ENCODE data around the gene GATC.
A peak's percentile ranks its signal among the peaks of the same experiment; 100 is the strongest.

GATC gene

GRCh38 chr12:120428597-120429229 is 17.5 kb upstream of the GATC start:
- Histone ChIP-seq H3K79me1 (ENCODE audit: low read length) (no peaks in the 10 kb centered on the region), H4K8ac (ENCODE audit: low read depth, low read length) (no peak overlapping the region), H3K27me3 (ENCODE audit: insufficient read depth, low read length) (no peaks in the 10 kb centered on the region), H3K4me1 (ENCODE audit: control insufficient read depth in 1 of 2, insufficient read depth in 2 of 2, low read length in 2 of 2) (peaks cover 0 to 2% of the 10 kb centered on the region in 2 experiments), H3K9me3 (ENCODE audit: insufficient read depth, low read depth, low read length) (no peaks in the 10 kb centered on the region), H3K23ac (ENCODE audit: low read length) (no peak overlapping the region), H3K4ac (ENCODE audit: low read depth, low read length) (no peak overlapping the region), H3K14ac (ENCODE audit: low read length) (no peak overlapping the region), H4K91ac (ENCODE audit: low read depth, low read length) (no peak overlapping the region), H3K27ac (ENCODE audit: low read depth, low read length) (no peak overlapping the region), H3K9ac (ENCODE audit: low read length) (no peak overlapping the region), H2AFZ (ENCODE audit: insufficient read depth, low read length, poor library complexity) (no peak overlapping the region), H4K12ac (ENCODE audit: low read depth, low read length) (no peak overlapping the region), H3K4me3 (ENCODE audit: low read depth, low read length) (no peak overlapping the region), H2BK120ac (ENCODE audit: insufficient read depth, low read length, poor library complexity) (no peak overlapping the region), H3K18ac (ENCODE audit: low read length) (no peak overlapping the region), H3K4me2 (ENCODE audit: low read length) (no peak overlapping the region), H2AK5ac (ENCODE audit: low read length) (no peak overlapping the region), H3K79me2 (ENCODE audit: control insufficient read depth, insufficient read depth, low read length, poor library complexity) (no peaks in the 10 kb centered on the region), H2BK5ac (ENCODE audit: low read depth, low read length, poor library complexity) (no peak overlapping the region), H2BK12ac (ENCODE audit: low read length) (no peak overlapping the region), H3K36me3 (ENCODE audit: control insufficient read depth in 1 of 2, insufficient read depth in 2 of 2, low read length in 2 of 2) (no peaks in the 10 kb centered on the region)
- no CpG with 5 or more reads among the region's 8 CpGs for WGBS (ENCODE audit: extremely low coverage, insufficient coverage, insufficient read length)
- no peak for DNase-seq

DNA sequence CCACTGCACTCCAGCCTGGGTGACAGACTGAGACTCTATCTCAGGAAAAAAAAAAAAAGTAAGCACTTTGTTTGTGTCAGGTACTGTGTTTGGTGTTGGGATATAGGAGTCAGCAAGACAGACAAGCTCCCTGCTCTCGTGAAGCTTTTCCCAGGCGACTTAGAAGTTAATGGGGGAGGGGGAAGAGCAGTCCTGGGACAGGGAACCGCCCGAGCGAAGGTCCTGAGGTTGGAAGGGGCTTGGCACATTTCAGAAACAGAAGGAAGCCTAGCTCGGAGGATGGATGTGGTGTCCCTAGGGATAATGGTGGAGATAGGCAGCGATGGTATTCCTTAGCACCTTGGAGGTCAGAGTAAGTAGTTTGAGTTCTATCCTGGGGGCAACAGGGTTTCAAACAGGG is 16.9 kb upstream of the GATC start:
- no peak overlapping the region for H3K18ac ChIP-seq (ENCODE audit: low read length)
- H3K27ac ChIP-seq (ENCODE audit: low read depth, low read length) = no peak overlapping the region
- no CpG with 5 or more reads among the region's 7 CpGs for whole genome bisulfite sequencing (ENCODE audit: extremely low coverage, insufficient coverage, insufficient read length)
- H3K27me3 ChIP-seq (ENCODE audit: insufficient read depth, low read length) = no peaks in the 10 kb centered on the region
- H3K36me3 ChIP-seq (ENCODE audit: control insufficient read depth in 1 of 2, insufficient read depth in 2 of 2, low read length in 2 of 2) = no peaks in the 10 kb centered on the region
- H4K12ac ChIP-seq (ENCODE audit: low read depth, low read length) = no peak overlapping the region
- peak overlapping the region; percentile 25 for H2BK12ac ChIP-seq (ENCODE audit: low read length)
- H3K4me3 ChIP-seq (ENCODE audit: low read depth, low read length) = no peak overlapping the region
- no peak overlapping the region for H3K9ac ChIP-seq (ENCODE audit: low read length)
- no peak overlapping the region for H2AFZ ChIP-seq (ENCODE audit: insufficient read depth, low read length, poor library complexity)
- no peak for DNase-seq
- no peak overlapping the region for H3K4me2 ChIP-seq (ENCODE audit: low read length)
- H3K79me2 ChIP-seq (ENCODE audit: control insufficient read depth, insufficient read depth, low read length, poor library complexity) = no peaks in the 10 kb centered on the region
- no peak overlapping the region for H3K14ac ChIP-seq (ENCODE audit: low read length)
- no peak overlapping the region for H2AK5ac ChIP-seq (ENCODE audit: low read length)
- no peak overlapping the region for H3K23ac ChIP-seq (ENCODE audit: low read length)
- no peak overlapping the region for H4K8ac ChIP-seq (ENCODE audit: low read depth, low read length)
- no peak overlapping the region for H4K91ac ChIP-seq (ENCODE audit: low read depth, low read length)
- H3K4me1 ChIP-seq (ENCODE audit: control insufficient read depth in 1 of 2, insufficient read depth in 2 of 2, low read length in 2 of 2) = peaks cover 0 to 2% of the 10 kb centered on the region in 2 experiments
- H2BK120ac ChIP-seq (ENCODE audit: insufficient read depth, low read length, poor library complexity) = no peak overlapping the region
- no peak overlapping the region for H3K4ac ChIP-seq (ENCODE audit: low read depth, low read length)
- H3K79me1 ChIP-seq (ENCODE audit: low read length) = no peaks in the 10 kb centered on the region
- no peaks in the 10 kb centered on the region for H3K9me3 ChIP-seq (ENCODE audit: insufficient read depth, low read depth, low read length)
- no peak overlapping the region for H2BK5ac ChIP-seq (ENCODE audit: low read depth, low read length, poor library complexity)

DNA sequence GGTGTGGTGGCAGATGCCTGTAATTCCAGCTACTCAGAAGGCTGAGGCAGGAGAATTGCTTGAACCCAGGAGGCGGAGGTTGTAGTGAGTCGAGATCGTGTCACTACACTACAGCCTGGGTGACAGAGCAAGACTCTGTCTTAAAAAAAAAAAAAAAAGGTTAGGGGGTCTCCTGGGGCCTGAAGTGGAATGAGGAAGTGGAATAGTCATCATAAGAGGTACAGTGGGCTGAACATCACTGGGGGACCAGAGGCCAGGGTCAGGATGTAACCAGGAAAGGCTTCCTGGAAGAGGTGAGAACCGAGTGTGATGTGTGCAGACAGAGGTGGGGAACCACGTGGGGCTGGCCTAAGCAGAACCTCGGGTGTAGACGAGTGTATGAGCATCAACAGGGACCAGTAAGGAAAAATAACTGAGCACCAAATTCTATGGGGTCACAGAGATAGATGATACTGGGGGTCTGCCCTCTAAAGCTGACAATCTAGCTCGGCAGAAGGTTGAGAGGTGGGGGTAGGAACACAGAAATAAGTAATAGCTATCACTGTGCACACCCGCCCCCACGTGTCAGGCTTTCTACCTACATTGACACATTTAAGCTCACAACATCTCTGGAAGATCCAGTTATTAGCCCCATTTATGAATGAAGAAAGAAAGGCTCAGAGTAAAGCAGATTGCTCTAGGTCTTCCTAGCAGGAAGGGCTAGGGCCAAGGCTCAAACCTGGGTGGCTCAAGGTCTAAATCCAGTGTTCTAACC is 13.3 kb upstream of the GATC start:
- no peak overlapping the region for H4K91ac ChIP-seq (ENCODE audit: low read depth, low read length)
- H3K4me1 ChIP-seq (ENCODE audit: control insufficient read depth in 1 of 2, insufficient read depth in 2 of 2, low read length in 2 of 2) = peaks cover 0 to 2% of the 10 kb centered on the region in 2 experiments
- no peak for DNase-seq
- H2BK12ac ChIP-seq (ENCODE audit: low read length) = no peak overlapping the region
- H2AK5ac ChIP-seq (ENCODE audit: low read length) = no peak overlapping the region
- peaks cover 3% of the 10 kb centered on the region for H3K79me1 ChIP-seq (ENCODE audit: low read length)
- H2AFZ ChIP-seq (ENCODE audit: insufficient read depth, low read length, poor library complexity) = no peak overlapping the region
- H3K27ac ChIP-seq (ENCODE audit: low read depth, low read length) = no peak overlapping the region
- H3K4me3 ChIP-seq (ENCODE audit: low read depth, low read length) = no peak overlapping the region
- no peak overlapping the region for H3K4ac ChIP-seq (ENCODE audit: low read depth, low read length)
- no peak overlapping the region for H2BK5ac ChIP-seq (ENCODE audit: low read depth, low read length, poor library complexity)
- H2BK120ac ChIP-seq (ENCODE audit: insufficient read depth, low read length, poor library complexity) = no peak overlapping the region
- H3K36me3 ChIP-seq (ENCODE audit: control insufficient read depth in 1 of 2, insufficient read depth in 2 of 2, low read length in 2 of 2) = no peaks in the 10 kb centered on the region
- H3K79me2 ChIP-seq (ENCODE audit: control insufficient read depth, insufficient read depth, low read length, poor library complexity) = peaks cover under 1% of the 10 kb centered on the region
- no peak overlapping the region for H3K23ac ChIP-seq (ENCODE audit: low read length)
- no CpG with 5 or more reads among the region's 10 CpGs for WGBS (ENCODE audit: extremely low coverage, insufficient coverage, insufficient read length)
- H3K4me2 ChIP-seq (ENCODE audit: low read length) = no peak overlapping the region
- no peak overlapping the region for H3K9ac ChIP-seq (ENCODE audit: low read length)
- H4K8ac ChIP-seq (ENCODE audit: low read depth, low read length) = no peak overlapping the region
- no peak overlapping the region for H3K14ac ChIP-seq (ENCODE audit: low read length)
- no peak overlapping the region for H4K12ac ChIP-seq (ENCODE audit: low read depth, low read length)
- H3K27me3 ChIP-seq (ENCODE audit: insufficient read depth, low read length) = no peaks in the 10 kb centered on the region
- H3K18ac ChIP-seq (ENCODE audit: low read length) = no peak overlapping the region
- H3K9me3 ChIP-seq (ENCODE audit: insufficient read depth, low read depth, low read length) = no peaks in the 10 kb centered on the region

GRCh38 chr12:120437735-120438494 is 8.3 kb upstream of the GATC start, which contains the start of gene COX6A1:
Gene COX6A1 (plus strand): TSS chr12:120438113. CDS start chr12:120438127, 14 bp downstream.
- Histone ChIP-seq H4K8ac (ENCODE audit: low read depth, low read length) (peak within 1 kb of the TSS; percentile 85), H2AFZ (ENCODE audit: insufficient read depth, low read length, poor library complexity) (peak within 1 kb of the TSS; percentile 82), H4K91ac (ENCODE audit: low read depth, low read length) (peak within 1 kb of the TSS; percentile 53), H3K18ac (ENCODE audit: low read length) (peak within 1 kb of the TSS; percentile 60), H3K79me2 (ENCODE audit: control insufficient read depth, insufficient read depth, low read length, poor library complexity) (peaks cover 8% of the 10 kb centered on the region), H3K4me3 (ENCODE audit: low read depth, low read length) (peak within 1 kb of the TSS; percentile 95), H3K27ac (ENCODE audit: low read depth, low read length) (peak within 1 kb of the TSS; percentile 60), H4K12ac (ENCODE audit: low read depth, low read length) (peak within 1 kb of the TSS; percentile 78), H3K4me2 (ENCODE audit: low read length) (peak within 1 kb of the TSS; percentile 98), H3K14ac (ENCODE audit: low read length) (peak within 1 kb of the TSS; percentile 74), H3K79me1 (ENCODE audit: low read length) (peaks cover 5% of the 10 kb centered on the region), H3K9me3 (ENCODE audit: insufficient read depth, low read depth, low read length) (no peaks in the 10 kb centered on the region), H3K36me3 (ENCODE audit: control insufficient read depth in 1 of 2, insufficient read depth in 2 of 2, low read length in 2 of 2) (peaks cover 13% of the 10 kb centered on the region in 2 experiments), H2BK120ac (ENCODE audit: insufficient read depth, low read length, poor library complexity) (peak within 1 kb of the TSS; percentile 39), H3K9ac (ENCODE audit: low read length) (peak within 1 kb of the TSS; percentile 93), H2BK5ac (ENCODE audit: low read depth, low read length, poor library complexity) (no peak within 1 kb of the TSS), H3K4ac (ENCODE audit: low read depth, low read length) (peak within 1 kb of the TSS; percentile 90), H2AK5ac (ENCODE audit: low read length) (peak within 1 kb of the TSS; percentile 57), H3K23ac (ENCODE audit: low read length) (no peak within 1 kb of the TSS), H3K4me1 (ENCODE audit: control insufficient read depth in 1 of 2, insufficient read depth in 2 of 2, low read length in 2 of 2) (peaks cover 2 to 8% of the 10 kb centered on the region in 2 experiments), H2BK12ac (ENCODE audit: low read length) (no peak within 1 kb of the TSS), H3K27me3 (ENCODE audit: insufficient read depth, low read length) (no peaks in the 10 kb centered on the region)
- no CpG with 5 or more reads among the region's 59 CpGs for WGBS (ENCODE audit: extremely low coverage, insufficient coverage, insufficient read length)
- DNase-seq = peak; percentile 99 to 100
